ENCODE measurements around the gene LHFPL5.
A peak's percentile ranks its signal among the peaks of the same experiment; 100 is the strongest.

Gene LHFPL5

DNA sequence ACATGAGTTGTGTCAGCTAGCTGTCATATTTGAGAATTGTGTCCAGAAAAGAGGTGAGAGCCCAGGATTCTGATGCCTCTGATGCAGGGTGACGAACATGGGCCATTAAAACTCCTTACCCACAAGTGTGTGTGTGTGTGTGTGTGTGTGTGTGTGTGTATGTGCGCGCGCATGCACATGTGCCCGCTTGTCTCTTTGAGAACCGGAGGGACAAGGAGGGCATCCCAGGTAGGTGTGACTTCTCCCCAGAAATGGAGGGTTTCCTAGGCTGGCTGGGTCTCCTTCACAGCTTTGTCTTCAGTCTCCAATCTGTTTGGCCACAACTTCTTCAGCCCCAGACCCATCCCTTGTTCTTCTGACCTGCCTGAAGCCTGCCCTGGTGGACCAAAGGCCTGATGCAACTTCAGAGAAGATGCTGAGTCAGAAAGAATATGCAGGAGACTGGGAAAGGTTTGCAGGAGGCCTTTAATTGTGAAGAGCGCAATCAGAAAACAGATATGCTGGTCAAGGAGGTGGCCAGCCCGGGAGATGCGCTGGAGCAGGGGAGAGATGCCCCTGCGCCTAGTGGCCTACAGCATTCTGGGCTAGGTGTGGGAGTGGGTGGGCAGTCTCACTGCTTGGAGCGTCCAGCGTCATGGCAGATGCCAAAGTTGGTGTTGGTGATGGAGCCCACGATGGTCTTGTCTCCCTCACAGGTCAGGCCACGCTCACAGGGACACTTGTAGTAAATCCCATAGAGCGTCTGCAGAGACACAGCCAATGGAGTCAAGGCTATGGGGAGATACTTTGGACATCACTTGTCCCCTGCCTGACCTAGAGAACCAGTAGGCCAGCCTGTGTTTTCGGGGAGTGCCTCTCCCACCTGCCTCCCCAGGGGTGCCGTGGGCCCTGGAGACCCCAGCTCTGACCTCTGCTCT lies 10.4 kb upstream of the LHFPL5 start:
- DNase-seq: no peak

DNA sequence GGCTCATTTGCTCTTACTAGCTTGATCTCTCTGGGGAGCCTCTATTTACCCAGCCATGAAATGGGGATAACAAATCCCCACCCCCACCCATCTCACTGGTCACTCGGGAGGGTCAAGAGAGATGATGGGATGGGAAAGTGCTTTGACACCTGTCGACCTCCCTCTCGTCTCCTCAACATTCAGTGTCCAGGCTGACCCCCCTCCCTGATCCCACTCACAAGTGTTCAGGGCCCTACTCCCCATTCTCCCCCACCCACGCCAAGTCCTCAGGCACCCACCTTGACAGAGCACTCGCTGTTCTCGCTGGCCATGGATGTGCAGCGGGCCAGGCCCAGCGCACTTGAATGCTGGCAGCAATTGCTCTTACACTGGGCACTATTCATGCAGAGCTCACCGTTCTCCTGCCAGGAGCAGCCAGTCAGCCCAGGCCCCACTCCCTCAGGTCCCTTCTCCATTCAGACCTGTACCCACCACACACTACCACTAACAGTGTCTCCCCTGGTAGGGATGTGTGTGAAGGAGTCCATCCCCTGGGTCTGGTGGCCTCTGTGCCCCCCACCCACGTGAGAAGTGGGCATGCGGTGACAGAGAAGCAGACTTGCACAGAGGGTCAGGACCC lies 9.6 kb upstream of the LHFPL5 start:
- DNase-seq: no peak

DNA sequence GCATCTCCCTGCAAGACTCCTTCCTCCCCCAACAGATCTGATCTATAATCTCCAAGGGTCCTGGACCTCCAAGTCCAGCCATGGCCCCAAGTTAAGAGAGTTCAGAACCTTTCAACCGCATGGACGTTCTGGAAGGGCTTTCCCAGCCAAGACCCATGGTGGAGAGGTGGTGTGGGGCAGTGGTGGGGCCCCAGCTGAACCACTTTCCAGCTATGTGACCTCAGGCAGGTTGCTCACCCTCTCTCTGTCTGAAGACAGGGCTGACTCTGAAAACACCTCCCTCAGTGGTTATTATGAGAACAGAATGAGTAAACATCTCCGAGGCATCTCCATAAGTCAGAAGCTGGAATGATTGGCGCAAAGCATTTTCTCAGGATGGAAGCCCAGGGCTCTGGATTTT lies 8.9 kb upstream of the LHFPL5 start:
- DNase-seq: no peak

DNA sequence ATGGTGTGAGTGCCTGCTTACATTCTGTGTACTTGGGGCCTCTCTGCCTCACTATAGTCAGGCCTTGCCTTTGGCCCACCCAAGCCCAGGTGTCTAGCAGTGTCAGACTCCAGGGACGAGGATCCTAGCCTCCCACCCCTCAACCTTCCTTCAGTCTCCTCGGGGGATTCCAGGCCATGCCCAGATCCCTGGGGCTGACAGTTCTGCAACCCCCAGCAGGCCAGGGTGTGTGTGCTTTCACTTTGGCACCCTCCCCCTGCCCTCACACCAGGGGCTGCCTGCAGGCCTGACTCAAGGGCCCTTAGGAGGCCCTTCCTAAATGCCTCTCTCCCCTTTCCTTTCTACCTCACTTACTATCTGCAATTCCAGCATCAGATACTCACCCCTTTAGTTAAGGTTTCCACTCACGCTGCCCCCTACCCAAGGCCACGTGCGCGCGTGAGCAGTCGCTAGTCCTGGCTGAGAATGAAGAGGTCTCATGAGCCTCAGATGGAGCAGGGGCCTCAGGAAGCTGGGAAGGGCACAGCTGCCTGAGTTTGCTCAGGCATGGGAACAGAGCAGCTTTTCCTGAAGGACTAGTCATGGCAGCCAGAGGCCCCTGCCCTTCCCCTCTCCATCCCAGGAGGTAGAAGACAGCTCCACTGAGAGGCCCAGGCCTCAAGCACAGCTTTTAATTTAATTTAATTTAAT lies 7.2 kb upstream of the LHFPL5 start:
- DNase-seq: no peak

DNA sequence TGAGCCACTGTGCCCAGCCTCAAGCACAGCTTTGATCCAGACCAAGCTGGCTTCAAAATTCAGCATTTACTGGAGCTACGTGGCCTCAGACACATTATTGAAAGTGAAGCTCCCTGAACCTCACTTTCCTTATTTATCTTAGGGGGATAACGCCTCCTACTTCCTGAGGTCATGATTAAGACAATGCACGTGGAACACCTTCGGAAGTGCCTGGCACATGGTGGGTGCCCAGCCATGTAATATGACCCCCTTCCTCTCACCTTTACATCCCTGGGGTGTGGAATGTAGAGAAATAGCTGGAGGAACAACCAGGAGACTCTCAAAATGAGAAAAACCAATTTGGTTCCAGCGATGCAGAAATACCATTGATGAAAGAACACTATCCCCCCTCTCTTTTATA lies 6.4 kb upstream of the LHFPL5 start:
- no peak for DNase-seq

DNA sequence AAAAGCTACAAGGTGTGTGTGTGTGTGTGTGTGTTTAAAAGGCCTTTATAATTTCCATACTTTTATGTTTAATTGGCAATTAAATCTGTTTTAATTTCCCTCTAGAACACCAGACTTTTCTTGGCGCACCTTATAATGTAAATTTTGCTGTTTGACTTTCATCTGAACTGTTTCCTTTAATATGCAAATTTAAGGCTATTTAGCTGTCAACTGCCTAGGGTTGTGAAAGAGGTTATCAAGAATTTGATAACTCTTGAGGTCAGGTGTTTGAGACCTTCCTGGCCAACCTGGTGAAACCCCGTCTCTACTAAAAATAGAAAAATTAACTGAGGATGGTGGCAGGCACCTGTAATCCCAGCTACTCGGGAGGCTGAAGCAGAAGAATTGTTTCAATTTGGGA lies 4.0 kb upstream of the LHFPL5 start:
- DNase-seq: no peak

DNA sequence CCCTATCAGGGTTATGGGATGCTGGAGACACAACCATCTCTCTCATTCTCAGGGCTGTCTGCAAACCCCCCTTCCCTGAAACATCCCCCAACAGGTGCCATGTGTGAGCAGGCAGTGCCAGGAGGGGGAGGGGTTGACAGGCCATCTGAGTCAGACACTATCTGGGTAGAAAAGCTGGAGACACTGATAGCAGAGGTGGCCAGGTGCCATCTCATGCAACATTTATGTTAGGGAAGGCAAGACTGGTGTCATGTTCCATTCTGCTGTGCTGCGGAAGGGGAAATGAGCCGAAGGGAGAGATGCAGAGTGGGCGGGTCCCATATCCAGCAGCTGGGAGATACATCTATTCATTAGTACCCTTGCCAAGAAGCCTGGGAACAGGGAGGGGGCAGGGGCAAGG lies 3.5 kb downstream of the LHFPL5 start:
- peak; percentile 97 for DNase-seq

DNA sequence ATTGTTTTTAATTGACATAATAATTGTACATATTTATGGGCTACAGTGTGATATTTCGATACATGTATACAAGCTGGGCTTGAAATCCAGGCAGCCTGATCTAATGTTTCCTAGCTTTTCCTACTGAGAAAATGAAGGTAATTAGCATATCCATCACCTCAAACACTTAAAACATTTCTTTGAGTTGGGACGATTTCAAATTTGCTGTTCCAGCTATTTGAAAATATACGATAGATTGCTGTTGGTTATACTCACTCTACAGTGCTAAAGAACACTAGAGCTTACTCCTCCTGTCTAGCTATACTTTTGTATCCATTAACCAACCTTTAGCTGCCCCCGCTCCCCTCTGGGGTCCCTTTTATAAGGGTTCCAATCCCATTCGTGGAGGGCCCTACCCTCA lies 4.7 kb downstream of the LHFPL5 start:
- no peak for DNase-seq

DNA sequence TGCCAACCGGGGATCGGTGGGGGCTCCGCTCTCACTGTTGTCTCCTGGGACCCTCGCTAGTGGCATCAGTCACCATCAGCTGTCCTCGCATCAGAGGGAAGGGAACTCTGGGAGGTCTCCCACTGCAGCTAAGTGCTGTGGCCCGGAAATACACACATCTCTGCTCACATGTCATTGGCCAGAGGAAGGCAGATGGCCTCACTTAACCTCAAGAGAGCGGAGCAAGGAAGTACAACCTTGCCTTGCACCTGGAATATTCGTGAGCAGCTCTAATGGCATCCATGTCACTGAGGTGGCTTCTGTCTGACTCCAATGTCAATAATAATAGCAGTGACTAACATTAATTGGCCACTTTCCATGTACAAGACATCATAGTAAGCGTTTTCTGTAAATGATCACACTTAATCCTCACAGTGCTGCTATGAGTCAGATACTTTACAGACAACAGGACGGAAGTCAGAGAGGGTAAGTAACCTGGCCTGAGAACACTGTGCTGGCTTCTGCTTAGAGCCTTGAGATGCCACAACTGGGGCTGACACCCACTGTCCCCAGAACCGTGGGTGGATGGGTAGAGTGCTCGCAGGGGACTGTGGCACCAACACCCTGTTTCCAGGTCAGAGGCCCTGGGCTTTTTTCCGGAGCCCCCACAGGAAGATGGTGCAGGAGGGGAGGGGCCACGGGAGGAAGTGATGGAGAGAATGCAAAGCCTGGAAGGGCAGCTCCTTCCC lies 6.0 kb downstream of the LHFPL5 start:
- peak; percentile 83 for DNase-seq

DNA sequence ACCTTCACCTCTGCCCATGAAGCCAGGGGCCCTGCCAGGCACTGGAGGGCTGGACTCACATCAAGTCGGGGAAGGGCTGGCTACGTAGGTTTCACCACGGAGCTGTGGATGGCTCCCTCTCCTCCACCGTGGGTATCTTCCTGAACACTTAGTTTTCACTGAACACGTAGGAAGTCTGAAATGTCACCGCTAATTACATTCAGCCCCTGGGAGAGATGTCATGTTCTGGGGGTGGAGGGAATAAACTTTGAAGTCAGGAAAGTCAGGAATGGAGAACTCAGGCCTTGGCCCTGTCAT lies 6.5 kb downstream of the LHFPL5 start:
- DNase-seq: no peak

DNA sequence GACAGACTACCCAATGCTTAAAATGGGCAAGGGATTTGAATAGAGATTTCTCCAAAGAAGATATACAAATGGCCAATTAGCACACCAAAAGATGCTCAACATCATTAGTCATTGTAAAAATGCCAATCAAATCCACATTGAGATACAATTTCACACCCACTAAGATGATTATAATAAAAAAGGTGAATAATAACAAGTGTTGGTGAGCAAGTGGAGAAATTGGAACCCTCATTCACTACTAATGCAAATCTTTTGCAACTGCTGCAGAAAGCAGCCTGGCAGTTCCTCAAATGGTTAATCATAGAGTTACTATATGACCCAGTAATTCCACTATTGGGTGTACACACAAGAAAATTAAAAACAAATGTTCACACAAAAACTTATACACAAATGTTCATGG lies 12.4 kb downstream of the LHFPL5 start:
- no peak for DNase-seq

DNA sequence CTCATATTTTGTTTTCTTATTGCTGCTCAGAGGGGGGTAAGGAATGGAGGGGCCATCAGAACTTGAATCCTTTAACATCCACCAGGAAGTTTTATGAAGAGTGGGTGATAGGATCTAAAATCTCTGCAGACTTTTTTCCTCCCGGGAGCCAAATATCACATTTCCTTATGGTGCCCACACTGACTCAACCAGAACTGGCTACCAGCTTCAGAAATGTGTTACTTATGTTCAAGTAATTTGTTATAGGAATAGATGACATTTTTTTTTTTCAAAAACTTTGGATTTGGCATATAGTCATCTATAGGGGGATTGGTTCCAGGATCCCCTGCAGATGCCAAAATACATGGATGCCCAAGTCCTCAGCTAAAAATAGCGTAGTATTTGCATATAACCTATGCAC lies 18.4 kb downstream of the LHFPL5 start:
- no peak for DNase-seq

DNA sequence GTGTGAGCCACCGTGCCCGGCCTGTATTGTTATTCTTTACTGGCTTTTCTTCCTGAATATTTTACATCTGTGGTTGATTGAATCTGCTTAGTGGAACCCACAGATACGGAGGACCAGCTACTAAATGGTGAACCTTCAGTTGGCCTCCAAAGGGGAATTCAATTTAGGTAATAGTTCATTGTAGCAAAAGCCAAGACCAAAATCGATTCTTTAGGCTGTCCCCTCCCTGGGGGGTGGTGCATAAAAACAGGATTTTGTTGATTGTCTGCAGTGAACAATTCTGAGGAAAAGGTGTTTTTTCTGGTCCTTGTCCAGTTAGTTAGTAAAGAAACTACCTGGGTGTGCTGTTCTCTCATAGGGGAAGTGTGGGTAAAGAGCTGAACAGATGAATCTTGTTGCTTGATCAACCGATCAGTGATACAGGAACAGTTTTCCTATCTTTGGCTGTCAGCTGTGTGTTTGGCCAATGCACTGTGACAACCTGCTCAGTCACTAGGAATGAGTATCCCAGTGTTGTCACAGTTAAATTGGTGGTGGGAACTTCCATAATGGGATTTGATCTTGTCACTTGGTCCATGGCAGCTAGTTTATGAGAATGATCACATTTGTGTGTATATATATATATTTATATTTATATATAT lies 19.5 kb downstream of the LHFPL5 start:
- DNase-seq: no peak

DNA sequence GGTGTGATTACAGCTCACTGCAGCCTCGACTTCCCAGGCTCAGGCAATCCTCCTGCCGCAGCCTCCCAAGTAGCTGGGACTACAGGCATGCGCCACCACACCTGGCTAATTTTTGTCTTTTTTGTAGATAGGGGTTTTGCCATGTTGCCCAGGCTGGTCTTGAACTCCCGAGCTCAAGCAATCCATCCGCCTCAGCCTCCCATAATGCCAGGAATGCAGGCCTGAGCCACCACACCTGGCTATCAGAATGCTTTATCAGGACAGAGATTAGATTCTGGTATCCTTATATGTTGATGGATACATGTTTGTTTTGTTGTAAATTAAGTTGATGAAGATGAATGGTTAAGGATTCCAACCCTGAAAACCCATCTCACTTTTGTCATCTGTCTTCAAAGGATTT lies 24.2 kb downstream of the LHFPL5 start:
- DNase-seq: no peak

DNA sequence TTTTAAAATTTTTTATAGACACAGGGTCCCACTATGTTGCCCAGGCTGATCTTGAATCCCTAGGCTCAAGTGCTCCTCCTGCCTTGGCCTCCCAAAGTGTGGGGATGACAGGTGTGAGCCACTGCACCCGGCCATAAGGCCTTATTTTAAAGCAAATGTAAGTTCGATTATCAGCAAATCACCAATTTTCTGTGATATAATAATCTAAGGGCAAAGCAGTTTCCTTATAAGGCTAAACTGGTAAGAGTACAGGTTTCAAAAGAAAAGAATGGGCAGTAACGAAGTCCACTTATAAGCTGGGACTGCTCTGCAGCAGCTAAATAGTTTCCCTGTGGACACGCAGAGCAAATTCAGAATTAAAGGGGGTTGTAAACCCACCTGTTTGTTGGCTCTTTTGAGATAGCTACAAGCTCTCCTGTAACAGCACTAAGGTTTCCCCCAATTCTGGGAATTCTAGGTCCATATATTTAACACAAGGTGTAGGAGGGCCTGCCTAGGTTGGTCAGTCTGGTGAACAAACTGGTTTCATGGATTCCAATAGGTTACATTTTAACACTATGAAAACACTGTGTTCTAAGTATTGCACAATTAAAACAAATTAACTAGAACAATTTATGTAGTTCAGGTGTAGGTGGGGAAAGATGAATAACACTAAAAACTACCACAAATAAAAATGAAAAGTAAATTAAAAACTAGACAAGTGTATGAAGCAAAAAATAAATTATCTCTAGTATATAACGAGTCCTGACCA lies 26.3 kb downstream of the LHFPL5 start:
- no peak for DNase-seq

DNA sequence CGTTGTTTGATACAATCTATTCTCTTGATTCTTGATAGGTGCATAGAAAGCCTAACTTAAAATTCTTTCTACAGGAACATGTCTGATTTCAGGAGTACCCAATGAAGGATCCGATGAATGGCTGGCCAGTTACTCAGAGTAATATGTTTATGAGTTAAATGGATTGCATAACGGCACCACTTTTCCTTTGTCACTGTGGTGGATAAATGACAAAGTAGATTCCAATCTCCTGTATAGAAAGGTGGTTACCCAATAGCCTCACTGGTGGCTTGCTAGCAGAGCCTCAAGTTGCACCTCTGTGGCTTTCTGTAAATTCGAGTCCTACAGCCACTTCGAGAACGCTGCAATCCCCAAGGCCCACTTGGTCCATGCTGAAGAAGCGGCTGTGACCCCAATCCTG lies 28.4 kb downstream of the LHFPL5 start:
- DNase-seq: no peak

DNA sequence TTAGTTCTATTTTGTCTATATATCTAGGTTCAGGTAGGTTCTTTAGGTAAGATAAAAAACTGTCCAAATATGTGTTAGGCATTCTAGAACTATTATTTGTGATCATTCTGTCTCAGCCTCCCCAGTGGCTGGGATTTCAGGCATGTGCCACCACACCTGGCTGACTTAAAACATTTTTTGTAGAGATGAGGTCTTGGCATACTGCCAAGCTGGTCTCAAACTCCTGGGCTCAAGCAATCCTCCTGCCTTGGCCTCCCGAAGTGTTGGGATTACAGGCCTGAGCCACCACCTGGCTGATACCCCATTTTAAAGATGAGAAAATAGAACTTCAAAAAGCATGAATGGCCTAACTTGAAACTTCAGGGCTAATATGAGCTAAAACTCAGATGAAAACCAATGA lies 33.9 kb downstream of the LHFPL5 start:
- no peak for DNase-seq

DNA sequence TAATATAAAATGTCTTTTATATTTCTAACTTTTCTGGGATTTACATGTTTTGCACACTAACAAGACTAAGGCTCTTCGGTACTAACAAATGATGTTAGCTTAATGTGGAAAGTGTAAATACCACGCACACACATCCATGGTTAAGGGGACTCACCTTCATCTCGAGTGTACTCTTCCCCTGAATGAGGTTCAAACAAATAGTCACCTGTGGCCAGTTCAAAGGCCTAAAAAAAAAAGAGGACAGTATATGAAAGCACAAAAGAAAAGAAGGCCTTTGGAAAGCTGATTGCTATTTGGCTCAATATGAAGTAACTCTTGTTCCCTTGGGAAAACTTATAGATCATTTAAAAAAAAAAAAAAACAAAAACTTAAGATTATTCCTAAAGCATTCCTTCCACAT lies 37.2 kb downstream of the LHFPL5 start:
- no peak for DNase-seq

DNA sequence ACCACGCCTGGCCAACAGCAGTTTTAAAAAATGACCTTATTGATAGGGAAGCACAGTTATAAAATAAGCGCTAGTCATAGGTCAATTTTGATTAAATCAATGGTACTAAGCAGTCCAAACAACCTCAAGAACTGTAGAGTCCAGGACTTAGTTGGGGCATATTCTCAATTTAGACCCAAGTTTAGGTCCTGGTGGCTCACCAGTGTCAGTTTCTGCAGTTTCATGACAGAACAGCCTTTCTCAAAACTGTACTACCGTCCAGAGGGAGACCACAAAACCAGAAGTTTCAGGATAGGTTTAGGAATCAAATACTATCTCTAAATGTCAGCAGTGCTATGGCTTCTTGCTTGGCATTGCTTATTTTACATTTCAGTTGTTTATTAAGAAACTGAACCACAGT lies 39.1 kb downstream of the LHFPL5 start:
- no peak for DNase-seq

DNA sequence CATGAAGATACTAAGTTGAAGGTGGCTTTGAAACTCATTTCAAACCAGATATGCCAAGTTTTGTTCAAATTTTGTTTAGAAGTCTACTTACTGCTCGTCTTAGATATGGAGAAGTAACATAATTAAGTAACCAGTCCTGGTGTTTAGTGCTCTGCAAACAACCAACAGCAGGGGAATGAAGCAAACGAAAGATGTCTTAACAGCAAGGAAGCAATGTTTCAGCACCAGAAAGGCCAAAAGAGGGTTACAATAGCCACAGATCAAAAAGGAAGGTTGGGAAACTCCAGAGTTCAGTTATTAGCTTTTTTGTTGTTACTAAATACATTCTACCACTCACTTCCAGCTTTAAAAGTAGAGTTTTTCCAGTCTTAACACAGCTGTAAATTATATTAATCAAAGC lies 45.1 kb downstream of the LHFPL5 start:
- DNase-seq: no peak

DNA sequence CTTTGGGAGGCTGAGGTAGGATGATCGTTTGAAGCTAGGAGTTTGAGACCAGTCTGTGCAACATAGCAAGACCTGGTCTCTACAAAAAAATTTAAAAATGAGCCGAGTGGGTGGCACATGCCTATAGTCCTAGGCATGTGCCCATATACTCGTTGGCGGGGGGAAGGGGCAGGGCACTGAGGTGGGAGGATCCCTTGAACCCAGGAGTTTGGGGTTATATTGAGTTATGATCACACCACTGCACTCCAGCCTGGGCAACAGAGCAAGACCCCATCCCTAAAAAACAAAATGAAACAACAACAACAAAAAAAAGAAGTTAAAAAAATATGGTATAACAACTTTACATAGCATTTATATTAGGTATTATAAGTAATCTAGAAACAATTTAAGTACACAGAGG lies 47.8 kb downstream of the LHFPL5 start:
- no peak for DNase-seq

DNA sequence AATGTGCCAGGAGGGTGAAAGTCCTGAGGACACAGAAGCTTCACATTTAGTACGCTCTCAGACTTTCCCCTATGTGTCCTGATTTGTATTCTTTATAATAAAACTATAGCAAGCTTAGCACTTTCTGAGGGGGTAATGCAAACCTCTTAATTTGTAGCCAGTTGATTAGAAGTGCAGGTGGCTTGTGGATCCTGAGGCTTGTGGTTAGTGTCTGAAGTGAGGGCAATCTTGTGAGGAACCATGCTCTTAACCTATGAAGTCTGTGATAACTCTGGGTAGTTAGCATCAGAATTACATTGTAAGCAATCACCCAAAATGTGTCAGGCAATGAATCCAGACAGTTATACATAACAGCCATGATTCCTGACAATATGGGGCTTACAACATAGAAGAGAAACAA lies 51.1 kb downstream of the LHFPL5 start:
- no peak for DNase-seq

All from NCI-H2171 (cell line).